Measurements from ENCODE around the gene DNAI4. TPM values are rescaled to one million over a fixed set of nuclear protein-coding genes. Genes with fewer than 3 reads are reported as not detected.

Gene DNAI4
- total RNA-seq, 2 donors from 2014 or later = 0.65 to 1.4 TPM

DNA sequence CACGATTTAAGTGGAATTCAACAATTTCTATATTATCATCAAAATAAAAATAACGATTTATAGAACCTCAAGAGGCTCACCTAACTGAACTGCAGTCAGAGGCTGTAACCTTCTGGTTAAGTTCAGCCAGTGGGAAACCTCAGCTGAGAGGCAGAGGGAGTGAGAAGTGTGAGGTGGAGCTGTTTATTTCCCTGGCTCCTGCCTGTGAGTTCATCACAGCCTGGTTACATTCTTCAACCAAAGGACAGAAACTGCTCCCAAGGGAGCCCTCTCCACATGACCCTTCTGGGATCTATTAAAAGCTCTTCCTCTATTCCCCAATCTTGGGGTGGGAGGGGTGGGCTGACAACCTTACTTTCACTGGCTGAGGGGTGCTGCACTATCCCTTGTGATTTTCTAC is 150.2 kb downstream of the DNAI4 start:
- Mint-ChIP-seq H3K27me3 (peaks cover 5% of the 10 kb centered on the region), H3K9me3 (no peaks in the 10 kb centered on the region), H3K27ac (no peak overlapping the region), H3K4me1 (peaks cover 14% of the 10 kb centered on the region), H3K4me3 (no peak overlapping the region), H3K36me3 (ENCODE audit: low read depth) (no peaks in the 10 kb centered on the region)
- ATAC-seq (replicated peaks) = no peak

DNA sequence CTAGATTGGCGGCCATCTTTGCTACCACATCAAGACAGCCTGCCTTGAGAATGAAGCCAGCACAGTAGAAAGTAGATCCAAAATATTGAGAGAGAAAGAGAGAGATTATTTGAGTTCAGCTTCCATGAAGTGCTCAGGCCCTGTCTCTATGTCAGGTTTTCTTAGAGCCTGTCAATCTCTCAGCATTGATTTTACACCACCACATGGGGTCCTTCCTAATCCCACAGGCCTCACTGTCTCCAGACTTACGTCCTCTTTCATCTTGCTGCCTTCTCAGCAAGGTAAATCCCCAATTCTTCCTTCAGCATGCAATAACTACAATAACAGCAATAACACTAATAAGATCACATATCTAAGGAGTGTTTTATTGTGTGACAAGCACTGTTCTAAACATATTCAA is 151.4 kb downstream of the DNAI4 start:
- no peak for ATAC-seq (replicated peaks)
- H3K27ac Mint-ChIP-seq = no peak overlapping the region
- peaks cover 5% of the 10 kb centered on the region for H3K27me3 Mint-ChIP-seq
- H3K4me3 Mint-ChIP-seq = no peak overlapping the region
- H3K4me1 Mint-ChIP-seq = peaks cover 22% of the 10 kb centered on the region
- no peaks in the 10 kb centered on the region for H3K36me3 Mint-ChIP-seq (ENCODE audit: low read depth)
- H3K9me3 Mint-ChIP-seq = no peaks in the 10 kb centered on the region

DNA sequence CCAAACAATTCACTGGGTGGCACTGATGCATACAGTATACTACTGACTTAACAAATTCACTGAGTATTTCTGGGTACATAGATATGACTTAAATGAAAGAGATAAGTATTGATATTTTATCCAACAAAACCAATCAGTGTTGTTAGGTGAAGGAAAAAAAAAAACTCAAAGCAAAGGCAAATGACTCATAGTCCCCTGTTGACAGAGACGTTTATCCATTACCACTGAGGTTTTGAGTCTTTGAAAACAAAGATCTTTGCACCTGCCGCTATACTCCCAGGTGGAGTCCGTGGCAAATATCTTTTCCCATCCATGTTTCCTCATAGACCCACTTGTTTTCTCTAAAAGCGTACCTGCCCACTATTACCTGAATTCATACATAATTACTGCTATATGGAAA is 154.0 kb downstream of the DNAI4 start:
- peak overlapping the region; percentile 87 for H3K27ac Mint-ChIP-seq
- peaks cover 22% of the 10 kb centered on the region for H3K4me1 Mint-ChIP-seq
- peaks cover 4% of the 10 kb centered on the region for H3K27me3 Mint-ChIP-seq
- H3K4me3 Mint-ChIP-seq = peak overlapping the region; percentile 80
- peak; percentile 78 for ATAC-seq (replicated peaks)
- H3K36me3 Mint-ChIP-seq (ENCODE audit: low read depth) = no peaks in the 10 kb centered on the region
- no peaks in the 10 kb centered on the region for H3K9me3 Mint-ChIP-seq

DNA sequence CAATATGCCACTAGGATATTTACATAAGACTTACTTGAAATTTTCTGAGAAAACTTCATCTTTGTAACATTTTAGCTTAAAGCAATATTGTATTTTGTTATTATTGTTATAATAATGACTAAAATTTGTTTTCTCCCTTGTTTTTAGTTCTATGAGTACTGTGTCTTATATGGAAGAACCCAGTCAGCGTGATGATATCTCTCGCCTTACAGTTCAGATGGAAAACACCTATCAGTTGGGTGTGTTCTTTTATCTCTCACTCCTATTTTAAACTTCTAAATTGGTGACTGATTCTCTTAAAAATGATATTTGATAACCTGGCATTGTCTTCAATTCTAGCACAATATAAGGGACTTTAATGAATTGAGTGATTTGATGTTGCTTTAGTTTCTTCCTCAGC is 154.4 kb downstream of the DNAI4 start:
- Mint-ChIP-seq H3K4me1 (peaks cover 22% of the 10 kb centered on the region), H3K27me3 (no peaks in the 10 kb centered on the region), H3K36me3 (ENCODE audit: low read depth) (no peaks in the 10 kb centered on the region), H3K9me3 (no peaks in the 10 kb centered on the region), H3K4me3 (peak overlapping the region; percentile 80), H3K27ac (peak overlapping the region; percentile 87)
- peak; percentile 71 for ATAC-seq (replicated peaks)

DNA sequence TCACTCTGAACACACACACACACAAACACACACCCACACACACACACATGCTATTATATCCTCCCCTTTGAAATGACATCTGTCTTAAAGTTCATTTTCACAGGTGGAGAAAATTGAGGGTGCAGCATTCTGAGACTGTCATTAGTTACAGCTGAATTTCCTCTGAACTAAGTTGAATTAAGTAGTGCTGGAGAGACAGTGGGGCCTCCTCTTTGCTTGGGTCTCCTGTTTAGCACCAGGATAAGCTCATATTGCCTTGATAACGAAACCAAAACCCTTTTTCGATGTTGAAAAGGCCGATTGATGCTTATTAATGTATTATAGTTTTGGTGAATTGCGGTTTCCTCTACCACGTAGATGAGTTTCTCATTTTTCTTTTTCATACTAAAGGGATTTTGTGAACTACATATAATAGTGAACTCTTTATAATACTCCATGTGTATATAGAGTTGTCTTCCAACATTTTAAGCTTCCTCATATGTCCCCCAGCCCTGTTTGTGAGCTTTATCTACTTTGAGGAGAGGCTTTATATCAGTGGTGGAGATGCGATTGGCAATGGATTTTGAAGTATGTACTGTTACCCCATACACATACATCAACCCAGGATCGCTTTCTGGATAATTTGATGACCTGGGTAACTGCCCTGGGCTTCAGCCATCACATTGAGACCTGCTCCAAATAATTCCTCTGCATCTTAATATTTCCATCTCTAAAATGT is 155.0 kb downstream of the DNAI4 start:
- H3K27me3 Mint-ChIP-seq = no peaks in the 10 kb centered on the region
- ATAC-seq (replicated peaks) = peak; percentile 56
- peaks cover 22% of the 10 kb centered on the region for H3K4me1 Mint-ChIP-seq
- H3K9me3 Mint-ChIP-seq = no peaks in the 10 kb centered on the region
- H3K27ac Mint-ChIP-seq = peak overlapping the region; percentile 87
- H3K4me3 Mint-ChIP-seq = peak overlapping the region; percentile 80
- no peaks in the 10 kb centered on the region for H3K36me3 Mint-ChIP-seq (ENCODE audit: low read depth)

DNA sequence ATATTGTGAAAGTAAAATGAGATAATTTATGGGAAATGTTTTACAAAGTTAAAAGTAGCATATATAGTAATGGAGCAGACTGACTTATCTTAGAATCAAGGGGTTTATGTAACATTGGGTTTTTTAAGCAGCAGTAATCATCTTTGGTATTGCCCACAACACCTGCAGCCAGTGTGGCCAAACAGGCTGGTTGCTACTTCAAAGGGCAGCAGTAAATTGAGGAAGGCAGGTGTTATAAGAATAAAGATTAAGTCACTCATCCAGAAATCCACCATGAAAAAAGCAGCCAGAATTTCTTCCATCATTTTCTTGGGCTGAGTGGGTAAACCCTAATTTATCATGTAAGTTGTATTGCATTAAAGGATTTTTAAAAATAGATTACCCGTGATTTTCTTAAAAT is 155.7 kb downstream of the DNAI4 start:
- ATAC-seq (replicated peaks) = no peak
- Mint-ChIP-seq H3K4me3 (peak overlapping the region; percentile 80), H3K9me3 (no peaks in the 10 kb centered on the region), H3K27me3 (no peaks in the 10 kb centered on the region), H3K27ac (peak overlapping the region; percentile 87), H3K4me1 (peaks cover 22% of the 10 kb centered on the region), H3K36me3 (ENCODE audit: low read depth) (no peaks in the 10 kb centered on the region)

DNA sequence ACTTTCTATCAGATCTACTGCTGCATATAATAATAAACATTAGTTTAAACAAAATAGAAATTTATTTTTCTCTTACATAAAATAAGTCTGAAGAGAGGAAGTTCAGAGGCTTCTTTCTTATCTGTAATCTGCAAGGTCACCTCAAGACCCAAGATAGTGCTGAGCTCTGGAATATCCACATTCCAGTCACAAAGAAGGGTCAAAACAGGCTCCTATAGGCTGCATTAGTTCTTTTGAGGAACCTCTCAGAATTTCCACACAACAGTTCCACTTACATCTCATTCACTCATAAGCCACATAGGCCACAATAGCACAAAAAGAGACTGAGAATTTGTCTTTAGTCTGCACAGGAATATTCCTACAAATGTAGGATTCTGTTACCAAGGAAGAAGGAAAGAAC is 157.0 kb downstream of the DNAI4 start:
- H3K4me3 Mint-ChIP-seq = no peak overlapping the region
- ATAC-seq (replicated peaks) = no peak
- no peaks in the 10 kb centered on the region for H3K27me3 Mint-ChIP-seq
- peaks cover 22% of the 10 kb centered on the region for H3K4me1 Mint-ChIP-seq
- no peaks in the 10 kb centered on the region for H3K36me3 Mint-ChIP-seq (ENCODE audit: low read depth)
- H3K27ac Mint-ChIP-seq = no peak overlapping the region
- no peaks in the 10 kb centered on the region for H3K9me3 Mint-ChIP-seq

DNA sequence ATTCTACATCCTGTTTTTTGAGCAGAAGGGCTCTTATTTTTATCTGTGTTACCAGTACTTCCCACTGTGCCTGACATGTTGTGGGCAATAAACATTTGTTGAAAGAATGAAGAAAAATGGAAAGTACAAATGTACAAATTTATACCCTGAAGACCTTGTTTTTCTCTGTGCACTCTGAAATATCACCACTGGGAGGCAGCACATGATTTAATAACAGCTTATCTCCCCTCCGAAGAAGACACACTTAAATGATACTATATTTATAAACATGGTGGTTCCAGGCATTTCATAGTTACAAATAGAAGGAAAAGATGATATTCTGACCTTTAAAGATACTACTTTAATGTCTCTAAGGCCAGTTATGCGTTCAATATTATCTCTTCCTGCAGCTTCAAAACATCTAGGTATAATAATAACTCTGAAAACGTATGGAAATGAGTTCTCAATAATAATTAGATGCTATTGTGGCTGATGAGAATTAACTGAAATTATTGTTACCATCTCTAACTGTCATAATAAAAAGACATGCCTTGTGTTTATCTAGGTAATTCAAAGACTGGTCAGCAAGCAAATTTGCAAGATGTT is 159.6 kb downstream of the DNAI4 start:
- H3K36me3 Mint-ChIP-seq (ENCODE audit: low read depth) = no peaks in the 10 kb centered on the region
- H3K27me3 Mint-ChIP-seq = no peaks in the 10 kb centered on the region
- ATAC-seq (replicated peaks) = peak; percentile 50
- no peaks in the 10 kb centered on the region for H3K9me3 Mint-ChIP-seq
- no peak overlapping the region for H3K4me3 Mint-ChIP-seq
- peaks cover 12% of the 10 kb centered on the region for H3K4me1 Mint-ChIP-seq
- no peak overlapping the region for H3K27ac Mint-ChIP-seq

Other genes with a start within 250 kb of the DNAI4 start
- not detected for gene DYNLT5, start 172.4 kb downstream of the DNAI4 start, total RNA-seq
- not detected for gene INSL5, start 123.6 kb downstream of the DNAI4 start, total RNA-seq
- gene MIER1, start 134 bp upstream of the DNAI4 start, total RNA-seq = 10 to 100 TPM; 44.7 to 60.0 TPM
- 10 to 100 TPM; 10.3 to 16.2 TPM for gene SLC35D1, start 129.3 kb upstream of the DNAI4 start, total RNA-seq
- gene C1orf141, start 210.1 kb upstream of the DNAI4 start, total RNA-seq = under 1 TPM; 0.71 to 0.82 TPM
- gene IL23R, start 241.6 kb upstream of the DNAI4 start, total RNA-seq = 10 to 100 TPM; 15.2 to 20.1 TPM

Data from activated T-helper 17 cell treated with anti-CD3 and anti-CD28 coated beads, Interleukin-2, amount 50 U/mL, for 72 hours (primary cell).